GM18517 (cell line): ENCODE results near the gene EPHA10.
A peak's percentile ranks its signal among the peaks of the same experiment; 100 is the strongest.

Experiments used
- ATAC-seq: cut with Tn5 transposase; IDR thresholded peaks from one replicate; pipeline ENCODE4 v1.9.1; 2021; ENCODE audit warnings: mild to moderate bottlenecking, moderate library complexity; ENCODE audit not compliant: unreplicated experiment

The EPHA10 gene

DNA sequence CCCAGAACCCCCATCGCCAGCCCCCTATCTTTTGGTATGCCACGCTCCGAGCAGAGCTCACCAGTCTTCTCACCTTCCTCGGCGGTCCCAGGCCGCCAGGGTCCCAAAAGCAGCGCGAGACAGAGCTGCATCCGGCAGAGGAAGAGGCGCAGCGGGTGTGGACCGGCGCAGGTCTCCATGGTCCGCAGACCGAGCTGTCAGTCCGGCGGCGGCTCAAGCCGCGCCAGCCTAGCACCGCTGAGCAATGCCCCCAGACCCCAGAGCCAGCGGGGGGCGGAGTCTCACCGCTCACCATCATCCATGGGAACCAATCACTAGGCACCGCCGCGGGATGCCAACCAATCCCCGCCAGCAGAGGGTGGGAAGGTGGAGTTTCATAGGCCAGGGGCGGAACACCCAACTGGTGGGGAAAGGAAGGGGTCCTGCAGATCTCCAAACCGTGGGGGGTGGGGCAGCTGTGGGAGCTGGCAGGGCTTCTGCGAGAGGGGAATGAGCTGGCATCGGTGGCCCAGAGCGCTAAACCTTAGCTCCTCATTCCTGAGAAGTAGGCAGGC is at the start of gene EPHA10:
Gene EPHA10, minus strand, starts transcription at position 233 of the 554 bp plus-strand sequence. Its CDS starts 54 bp downstream, at position 179.
- no peak for ATAC-seq

DNA sequence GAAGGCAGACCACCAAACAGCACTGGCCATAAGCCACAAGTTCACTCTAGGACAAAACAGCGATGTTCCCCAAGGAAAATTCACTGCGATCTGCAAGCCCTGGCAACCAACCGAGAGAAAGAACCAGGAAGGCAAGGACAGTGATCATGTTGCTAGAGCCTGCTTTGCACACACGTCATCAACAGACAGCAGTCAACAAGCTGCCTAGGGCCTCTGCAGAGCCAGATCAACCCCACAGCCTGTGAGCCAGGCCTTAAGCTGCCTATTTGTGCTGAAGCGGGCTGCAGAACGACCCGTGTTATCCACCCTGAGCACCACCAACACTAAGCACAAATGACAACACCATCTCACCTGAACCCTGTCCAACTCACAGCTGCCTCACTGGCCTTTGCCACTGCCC is 49.3 kb upstream of the EPHA10 start:
- ATAC-seq, result no peak

DNA sequence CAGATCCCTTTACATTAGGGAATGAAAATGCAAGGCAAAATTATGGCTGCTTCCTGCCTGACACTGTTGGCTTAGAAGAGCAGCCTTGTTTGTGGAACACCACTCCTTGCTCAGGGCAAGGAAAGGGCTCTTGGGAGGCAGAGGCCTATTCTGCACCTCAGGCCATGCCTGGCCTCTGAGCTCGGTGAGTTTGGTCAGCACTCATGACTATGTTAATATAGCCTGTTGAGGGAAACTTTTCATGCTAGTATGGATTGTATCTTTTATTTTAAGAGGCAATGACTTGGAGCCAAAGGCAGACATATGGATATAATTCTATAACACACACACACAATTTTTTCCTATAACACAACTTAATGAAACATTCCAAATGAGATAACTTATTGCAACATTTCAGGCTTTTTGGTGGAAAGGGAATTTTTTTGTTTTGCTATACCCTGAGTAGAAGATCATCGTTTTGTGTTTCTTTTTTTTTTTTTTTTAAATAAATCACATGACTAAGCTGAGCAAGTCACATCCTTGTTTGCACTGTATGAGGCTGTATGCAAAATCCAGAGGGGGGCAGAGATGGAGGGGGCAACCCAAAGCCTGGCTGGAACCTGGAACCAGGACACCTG is 48.7 kb upstream of the EPHA10 start:
- ATAC-seq, result no peak

DNA sequence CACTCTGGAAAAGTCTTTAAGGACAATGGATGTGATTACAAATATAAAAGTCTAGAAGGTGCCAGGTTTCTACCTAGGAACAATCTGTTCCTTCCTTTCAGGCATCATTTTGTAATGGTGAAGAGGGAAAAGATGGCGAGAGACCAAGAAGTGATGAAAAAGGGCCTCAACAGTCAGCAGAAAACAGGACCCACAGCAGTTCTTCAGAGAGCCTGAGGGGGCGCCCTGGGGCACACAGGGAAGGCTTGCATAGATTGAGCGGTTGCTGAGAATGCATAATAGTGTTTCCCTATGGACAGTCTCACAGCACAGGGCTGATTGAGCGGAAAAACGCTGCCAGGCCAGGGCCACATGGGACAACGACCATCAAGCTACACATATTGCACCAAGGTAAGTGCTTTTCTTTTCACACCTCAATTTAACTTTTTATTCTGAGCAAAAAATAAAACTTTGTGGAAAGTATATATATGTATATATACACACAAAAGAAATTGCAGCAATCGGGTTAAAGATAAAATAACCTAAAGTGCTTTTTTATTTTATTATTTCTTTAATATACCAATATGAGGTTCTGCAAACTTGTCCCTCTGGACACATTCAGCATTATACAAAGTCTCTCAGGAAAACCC is 46.2 kb upstream of the EPHA10 start:
- peak; percentile 46 for ATAC-seq

GRCh38 chr1:37809942-37810341 is 45.0 kb upstream of the EPHA10 start:
- ATAC-seq, result no peak

- ATAC-seq, result peak; percentile 35
These were observed 43.7 kb upstream of the EPHA10 start for GRCh38 chr1:37808369-37809319.

DNA sequence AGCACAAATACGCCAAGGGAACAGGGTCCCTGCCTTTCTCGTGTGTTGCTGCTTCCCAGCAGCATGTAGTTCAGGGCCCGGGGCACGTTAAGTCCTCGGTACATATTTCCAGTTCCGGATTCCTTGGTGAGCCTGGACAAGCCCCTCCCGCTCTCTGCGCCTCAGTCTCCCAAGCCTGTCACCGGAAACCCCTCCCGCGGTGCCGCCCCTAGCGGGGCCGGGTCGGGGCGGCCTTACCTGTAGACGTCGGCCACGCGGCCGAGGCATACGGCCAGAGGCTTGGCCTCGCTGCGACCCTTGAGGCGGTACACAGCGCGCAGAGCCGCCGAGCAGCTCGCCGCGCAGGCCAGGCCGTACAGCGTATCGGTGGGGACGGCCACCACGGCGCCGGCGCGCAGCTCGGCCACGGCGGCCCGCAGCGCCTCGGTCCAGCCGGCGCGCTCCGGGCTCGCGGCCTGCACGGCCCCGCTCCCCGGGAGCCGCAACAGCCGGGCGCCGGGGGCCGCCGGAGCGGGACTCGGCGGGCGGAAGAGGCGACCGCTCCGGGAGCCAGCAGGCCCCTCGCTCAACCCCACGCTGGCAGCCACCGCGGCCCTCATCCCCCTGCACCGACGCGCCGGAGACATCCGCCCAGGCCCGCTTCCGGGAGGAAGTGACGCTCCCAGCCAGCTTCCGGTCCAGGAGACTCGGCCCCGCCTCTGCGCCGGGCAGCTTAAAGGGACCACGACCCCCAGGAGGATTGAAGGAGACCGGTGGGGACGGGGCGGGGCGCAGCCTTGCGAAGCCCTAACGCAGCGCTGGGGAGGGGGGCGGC is 42.8 kb upstream of the EPHA10 start, which contains the start of the genes C1orf122 and YRDC:
Gene C1orf122, plus strand, starts transcription at position 236 of the 814 bp plus-strand sequence. CDS start 615 bp downstream, outside the sequence.
Gene YRDC, minus strand, starts transcription at position 654 of the 814 bp plus-strand sequence. Its CDS starts 28 bp downstream, at position 626.
- peak; percentile 66 for ATAC-seq

DNA sequence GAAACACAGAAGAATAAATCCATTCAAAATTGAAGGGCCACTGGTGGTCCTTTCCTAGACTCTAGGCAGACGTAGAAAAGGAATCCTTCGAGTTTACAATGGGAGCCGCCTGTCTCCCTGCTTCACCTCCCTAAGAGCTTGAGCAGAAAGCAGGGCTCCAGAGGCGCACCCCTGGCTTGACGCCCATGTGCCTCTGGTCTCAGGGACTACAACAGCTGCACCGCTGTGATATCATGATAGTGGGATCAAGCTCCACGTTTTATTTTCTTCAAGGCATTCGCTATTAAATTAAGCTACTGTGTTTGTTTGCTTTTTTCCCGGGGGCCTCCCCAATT is 42.3 kb upstream of the EPHA10 start:
- ATAC-seq, result no peak

GRCh38 chr1:37802439-37802838 is 37.5 kb upstream of the EPHA10 start:
- no peak for ATAC-seq

- no peak for ATAC-seq
These were observed 32.9 kb upstream of the EPHA10 start for GRCh38 chr1:37797750-37798345.

DNA sequence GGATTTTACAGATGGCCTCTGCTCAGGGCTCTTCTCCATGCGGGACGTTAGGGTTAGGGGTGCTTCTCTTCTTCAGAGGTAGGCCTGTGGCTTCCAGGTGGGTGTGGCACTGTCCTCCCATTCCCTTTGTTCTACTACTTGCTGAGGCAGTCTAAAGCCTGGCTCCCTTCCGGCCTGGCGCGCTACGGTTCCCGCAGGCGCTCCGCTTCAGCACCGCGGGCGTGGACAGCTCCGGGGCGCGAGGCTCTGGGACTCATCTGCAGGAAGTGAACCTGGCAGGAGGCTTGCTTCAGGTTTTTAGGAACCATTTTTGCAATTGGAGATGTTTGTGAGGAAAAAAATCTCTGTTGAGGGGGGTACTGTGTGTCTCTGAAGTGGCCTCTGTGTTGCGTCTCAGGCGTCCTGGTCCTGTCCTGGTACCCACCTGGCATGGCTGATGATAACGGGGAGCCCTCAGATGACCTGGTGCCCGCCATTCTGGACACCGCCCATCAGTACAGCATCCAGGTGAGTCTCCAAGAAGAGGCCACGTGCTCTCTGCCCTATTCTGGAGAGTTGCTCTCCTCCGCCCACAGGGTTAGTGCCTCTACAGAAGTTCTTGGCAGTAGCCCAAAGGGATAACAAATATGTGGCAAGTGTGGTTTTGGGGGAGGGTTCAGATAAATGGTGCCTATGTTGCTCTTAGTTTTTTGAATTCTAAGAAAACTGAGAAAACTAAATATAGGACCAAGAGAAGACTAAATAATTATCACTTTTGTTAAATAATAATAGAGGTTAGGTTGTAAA is 30.6 kb upstream of the EPHA10 start:
- no peak for ATAC-seq

DNA sequence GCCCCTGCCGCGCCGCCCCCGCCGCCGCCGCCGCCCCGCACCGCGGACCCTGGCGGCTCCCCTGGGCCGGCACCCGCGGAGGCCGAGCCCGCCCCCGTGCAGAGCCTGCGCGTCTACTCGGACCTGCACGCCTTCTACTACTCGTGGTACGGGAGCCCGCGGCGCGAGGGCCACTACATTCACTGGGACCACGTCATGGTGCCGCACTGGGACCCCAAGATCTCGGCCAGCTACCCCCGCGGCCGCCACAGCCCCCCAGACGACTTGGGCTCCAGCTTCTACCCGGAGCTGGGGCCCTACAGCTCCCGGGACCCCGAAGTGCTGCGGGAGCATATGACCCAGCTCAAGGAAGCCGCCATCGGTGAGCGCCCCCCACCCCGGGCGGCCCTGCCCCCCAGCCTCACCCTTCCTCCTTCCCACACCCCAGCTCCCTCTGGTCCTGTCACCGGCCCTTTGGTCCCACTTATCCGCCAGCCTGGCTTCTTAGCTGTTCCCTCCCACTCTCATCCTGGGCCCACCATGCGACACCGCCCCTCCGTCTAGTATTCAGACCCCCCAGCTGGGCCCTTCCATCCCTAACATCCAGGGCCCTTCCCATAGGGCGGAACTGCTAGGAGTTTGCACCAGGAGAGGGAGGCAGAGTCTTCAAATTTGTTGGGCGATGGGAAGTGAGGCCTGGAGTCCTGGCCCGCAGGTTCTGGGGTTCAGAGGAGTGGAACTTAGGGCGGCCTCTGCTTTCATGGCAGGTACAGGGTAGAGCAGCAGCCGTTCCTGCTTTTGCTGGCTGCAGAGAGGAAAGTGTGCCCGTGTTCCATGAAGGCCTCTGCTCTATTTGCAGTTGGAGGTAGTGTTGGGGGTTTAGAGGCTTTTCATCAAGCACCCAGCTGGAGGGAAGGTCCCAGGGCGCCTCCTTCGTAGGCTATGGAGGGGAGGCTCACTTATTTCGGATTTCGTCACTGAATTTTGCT is 29.7 kb upstream of the EPHA10 start:
- ATAC-seq, result no peak

GRCh38 chr1:37793773-37794371 is 29.0 kb upstream of the EPHA10 start, which contains the start of gene MANEAL:
Gene MANEAL (plus strand): TSS chr1:37793847. CDS start chr1:37794183, 336 bp downstream.
- peak; percentile 60 for ATAC-seq

- no peak for ATAC-seq
These were observed 28.2 kb upstream of the EPHA10 start for GRCh38 chr1:37792943-37793686.

DNA sequence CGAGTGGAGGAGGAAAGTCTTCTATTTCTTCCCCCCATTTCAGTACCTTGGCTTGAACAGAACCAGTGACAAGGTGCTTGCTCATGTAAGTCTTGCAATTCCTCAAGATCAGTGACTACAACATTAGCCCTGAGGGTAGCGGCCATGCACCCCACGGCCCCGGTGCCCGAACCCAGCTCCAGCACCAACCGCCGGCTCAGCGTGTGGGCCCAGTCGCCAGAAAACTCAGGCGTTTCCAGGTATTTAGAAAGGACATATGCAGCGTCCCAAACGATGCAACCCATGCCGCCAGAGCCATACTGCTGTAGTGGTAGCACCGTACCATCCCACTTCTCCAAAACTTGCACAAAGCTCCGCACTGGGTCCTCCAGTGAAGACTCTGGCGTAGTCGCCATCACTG is 17.6 kb upstream of the EPHA10 start:
- no peak for ATAC-seq

DNA sequence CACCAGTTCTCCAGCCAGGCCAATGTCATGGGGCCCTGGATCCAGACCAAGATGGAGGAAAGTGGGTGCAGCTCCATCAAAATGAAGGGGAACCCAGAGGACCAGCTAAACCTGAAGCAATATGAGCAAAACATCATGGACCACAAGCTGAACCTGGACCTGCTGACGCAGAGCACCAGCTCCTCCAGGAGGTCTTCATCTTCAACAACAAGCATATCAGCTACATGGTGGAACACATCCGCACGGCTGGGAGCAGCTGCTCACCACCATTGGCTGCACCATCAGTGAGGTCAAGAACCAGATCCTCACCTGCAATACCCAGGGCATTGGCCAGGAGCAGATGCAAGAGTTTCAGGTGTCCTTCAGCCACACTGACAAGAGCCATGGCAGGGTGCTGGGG is 13.7 kb upstream of the EPHA10 start:
- no peak for ATAC-seq
